Immature natural killer cell (primary cell): ENCODE measurements around the gene BEST1. TPM values are rescaled to one million over a fixed set of nuclear protein-coding genes. Genes with fewer than 3 reads are reported as not detected.
"Not testable (repeated sequence)": the region's sequence is repeated elsewhere in the genome, so short reads cannot be mapped to it uniquely, and the experiment has no call there.

ENCODE experiments used
- DNase-seq, 3 donors: peaks; one replicate each; pipeline ENCODE4 v3.0.0; 2022; ENCODE audit warnings: mixed read lengths in 1 of 3
- H3K27ac Mint-ChIP-seq, 6 donors: one replicate each; pipeline ENCODE4 v1.8.0; 2020; ENCODE audit warnings: mixed read lengths in 6 of 6, mild to moderate bottlenecking in 5 of 6, inconsistent platforms in 4 of 6, moderate library complexity in 3 of 6
- H3K27me3 Mint-ChIP-seq, 3 donors: one replicate each; pipeline ENCODE4 v1.8.0; 2020 to 2021; ENCODE audit warnings: low read depth in 3 of 3, mild to moderate bottlenecking in 3 of 3, mixed read lengths in 3 of 3, moderate library complexity in 3 of 3, inconsistent platforms in 1 of 3
- H3K36me3 Mint-ChIP-seq, 3 donors: one replicate each; pipeline ENCODE4 v1.8.0; 2020; ENCODE audit warnings: mixed read lengths in 3 of 3, inconsistent platforms in 2 of 3, mild to moderate bottlenecking in 2 of 3
- H3K4me1 Mint-ChIP-seq, 2 donors: one replicate each; pipeline ENCODE4 v1.8.0; 2020; ENCODE audit warnings: inconsistent platforms in 2 of 2, mild to moderate bottlenecking in 2 of 2, mixed read lengths in 2 of 2, moderate library complexity in 1 of 2
- H3K4me3 Mint-ChIP-seq, 5 donors: one replicate each; pipeline ENCODE4 v1.8.0; 2020; ENCODE audit warnings: mild to moderate bottlenecking in 5 of 5, mixed read lengths in 5 of 5, inconsistent platforms in 3 of 5, moderate library complexity in 3 of 5
- H3K9me3 Mint-ChIP-seq, 6 donors: one replicate each; pipeline ENCODE4 v1.8.0; 2020; ENCODE audit warnings: mild to moderate bottlenecking in 6 of 6, mixed read lengths in 6 of 6, inconsistent platforms in 4 of 6, moderate library complexity in 3 of 6
- polyA plus RNA-seq, 3 donors: library from polyadenylated mRNA; unstranded; fragments of 300-500 nt; fragmentation: Illumina TruSeq; gene quantifications; one replicate each; pipeline ENCODE4 v1.2.3, GENCODE V29; 2021

Gene BEST1
- polyA plus RNA-seq, 3 donors from 2014 or later, result 0.64 to 1.1 (median 1.0) TPM

GRCh38 chr11:61946894-61947293 is 3.3 kb upstream of the BEST1 start:
- no peak overlapping the region for H3K27ac Mint-ChIP-seq
- no peak overlapping the region for H3K4me3 Mint-ChIP-seq
- no peaks in the 10 kb centered on the region for H3K4me1 Mint-ChIP-seq
- H3K9me3 Mint-ChIP-seq, result peaks cover 0 to 2% (median 0%) of the 10 kb centered on the region in 6 donors
- H3K36me3 Mint-ChIP-seq, result no peaks in the 10 kb centered on the region
- H3K27me3 Mint-ChIP-seq, result peaks cover 2 to 19% (median 5%) of the 10 kb centered on the region in 3 donors
- no peak for DNase-seq

- Mint-ChIP-seq H3K4me1 (no peaks in the 10 kb centered on the region), H3K27ac (peak overlapping the region in 2 of 6 donors; percentile 31 to 53), H3K4me3 (no peak overlapping the region), H3K36me3 (no peaks in the 10 kb centered on the region), H3K27me3 (peaks cover 2 to 19% (median 5%) of the 10 kb centered on the region in 3 donors), H3K9me3 (peaks cover 0 to 2% (median 0%) of the 10 kb centered on the region in 6 donors)
- peak; percentile 61 to 66 (median 62) for DNase-seq
Observed at GRCh38 chr11:61947486-61948210, 2.5 kb upstream of the BEST1 start.

GRCh38 chr11:61948505-61948904 is 1.6 kb upstream of the BEST1 start:
- Mint-ChIP-seq H3K27me3 (peaks cover 2 to 17% (median 5%) of the 10 kb centered on the region in 3 donors), H3K9me3 (peaks cover 0 to 2% (median 0%) of the 10 kb centered on the region in 6 donors), H3K4me3 (no peak overlapping the region), H3K27ac (no peak overlapping the region), H3K4me1 (no peaks in the 10 kb centered on the region), H3K36me3 (no peaks in the 10 kb centered on the region)
- no peak for DNase-seq

- Mint-ChIP-seq H3K9me3 (peaks cover 0 to 2% (median 0%) of the 10 kb centered on the region in 6 donors), H3K4me1 (no peaks in the 10 kb centered on the region), H3K36me3 (no peaks in the 10 kb centered on the region), H3K27me3 (peaks cover 2 to 23% (median 8%) of the 10 kb centered on the region in 3 donors), H3K27ac (peak overlapping the region in 1 of 6 donors; percentile 7), H3K4me3 (no peak overlapping the region)
- no peak for DNase-seq
Observed at GRCh38 chr11:61949169-61950034, 749 bp upstream of the BEST1 start.

- Mint-ChIP-seq H3K4me1 (no peaks in the 10 kb centered on the region), H3K27ac (no peak overlapping the region), H3K36me3 (no peaks in the 10 kb centered on the region), H3K4me3 (no peak overlapping the region), H3K9me3 (no peaks in the 10 kb centered on the region), H3K27me3 (peaks cover 4 to 23% (median 14%) of the 10 kb centered on the region in 3 donors)
- DNase-seq, result no peak
Observed at GRCh38 chr11:61951484-61952135, 1.5 kb downstream of the BEST1 start.

GRCh38 chr11:61952882-61953281 is 2.7 kb downstream of the BEST1 start:
- Mint-ChIP-seq H3K4me1 (no peaks in the 10 kb centered on the region), H3K27ac (no peak overlapping the region), H3K9me3 (no peaks in the 10 kb centered on the region), H3K36me3 (no peaks in the 10 kb centered on the region), H3K27me3 (peaks cover 4 to 17% (median 11%) of the 10 kb centered on the region in 3 donors), H3K4me3 (no peak overlapping the region)
- no peak for DNase-seq

- not testable (repeated sequence) for H3K27ac Mint-ChIP-seq, H3K36me3 Mint-ChIP-seq, H3K9me3 Mint-ChIP-seq, DNase-seq, H3K4me1 Mint-ChIP-seq, H3K4me3 Mint-ChIP-seq
- H3K27me3 Mint-ChIP-seq, result peaks cover 4 to 16% (median 12%) of the 10 kb centered on the region in 3 donors
Observed at GRCh38 chr11:61953632-61954031, 3.5 kb downstream of the BEST1 start.

GRCh38 chr11:61954106-61954850 is 4.1 kb downstream of the BEST1 start:
- DNase-seq, result no peak
- no peak overlapping the region for H3K4me3 Mint-ChIP-seq
- H3K4me1 Mint-ChIP-seq, result no peaks in the 10 kb centered on the region
- H3K9me3 Mint-ChIP-seq, result no peaks in the 10 kb centered on the region
- no peak overlapping the region for H3K27ac Mint-ChIP-seq
- peaks cover 4 to 15% (median 12%) of the 10 kb centered on the region in 3 donors for H3K27me3 Mint-ChIP-seq
- H3K36me3 Mint-ChIP-seq, result no peaks in the 10 kb centered on the region

- Mint-ChIP-seq H3K27ac (peak overlapping the region in 1 of 6 donors; percentile 50), H3K36me3 (no peaks in the 10 kb centered on the region), H3K9me3 (no peaks in the 10 kb centered on the region), H3K27me3 (peaks cover 4 to 12% (median 9%) of the 10 kb centered on the region in 3 donors), H3K4me3 (peak overlapping the region in 3 of 5 donors; percentile 39 to 42 (median 40)), H3K4me1 (no peaks in the 10 kb centered on the region)
- DNase-seq, result no peak
Observed at GRCh38 chr11:61954851-61955421, 4.8 kb downstream of the BEST1 start.

GRCh38 chr11:61955422-61956135 is 5.4 kb downstream of the BEST1 start:
- no peaks in the 10 kb centered on the region for H3K4me1 Mint-ChIP-seq
- H3K27me3 Mint-ChIP-seq, result peaks cover 4 to 12% (median 9%) of the 10 kb centered on the region in 3 donors
- H3K27ac Mint-ChIP-seq, result no peak overlapping the region
- DNase-seq, result no peak
- H3K4me3 Mint-ChIP-seq, result peak overlapping the region in 3 of 5 donors; percentile 20 to 48 (median 40)
- H3K36me3 Mint-ChIP-seq, result no peaks in the 10 kb centered on the region
- no peaks in the 10 kb centered on the region for H3K9me3 Mint-ChIP-seq

- Mint-ChIP-seq H3K9me3 (no peaks in the 10 kb centered on the region), H3K27ac (no peak overlapping the region), H3K36me3 (no peaks in the 10 kb centered on the region)
Observed at GRCh38 chr11:61956191-61957020, 6.3 kb downstream of the BEST1 start.

More at GRCh38 chr11:61956191-61957020, 6.3 kb downstream of the BEST1 start:
- no peak for DNase-seq
- no peaks in the 10 kb centered on the region for H3K4me1 Mint-ChIP-seq
- peaks cover 4 to 12% (median 9%) of the 10 kb centered on the region in 3 donors for H3K27me3 Mint-ChIP-seq
- peak overlapping the region in 2 of 5 donors; percentile 20 to 48 for H3K4me3 Mint-ChIP-seq
